GM12878 (cell line): ENCODE measurements around the gene PIM2. TPM values are rescaled to one million over a fixed set of nuclear protein-coding genes. Genes with fewer than 3 reads are reported as not detected.

Experiments used
- ASH2L ChIP-seq: fragments of 300-600, 200-600 bp; sonication (generic); IDR thresholded peaks from 2 replicates; pipeline ENCODE4 v1.6.1; 2017; ENCODE audit warnings: low read depth, mild to moderate bottlenecking, borderline replicate concordance
- BACH1 ChIP-seq: fragments of 450-650 bp; IDR thresholded peaks from 2 replicates; pipeline ENCODE4 v1.6.1; 2017; ENCODE audit warnings: mild to moderate bottlenecking, borderline replicate concordance
- BCLAF1 ChIP-seq: fragments of 450-650 bp; IDR thresholded peaks from 2 replicates; pipeline ENCODE4 v1.6.1; 2017; ENCODE audit warnings: antibody characterized with exemption, mild to moderate bottlenecking, moderate library complexity
- CHD2 ChIP-seq: IDR thresholded peaks from 2 replicates; pipeline ENCODE4 v1.6.1; 2011; ENCODE audit warnings: low read depth, low read length, improper control_type of control experiment, borderline replicate concordance
- FOS ChIP-seq: IDR thresholded peaks from 3 replicates; pipeline ENCODE4 v1.6.1; 2011; ENCODE audit warnings: borderline replicate concordance; ENCODE audit not compliant: insufficient read length; ENCODE audit errors: extremely low read depth
- FOXM1 ChIP-seq: IDR thresholded peaks from 2 replicates; pipeline ENCODE4 v1.6.1; 2012; ENCODE audit warnings: low read depth, mild to moderate bottlenecking, inconsistent platforms, low read length, moderate library complexity
- GABPA ChIP-seq: IDR thresholded peaks from 2 replicates; pipeline ENCODE4 v1.6.1; 2014; ENCODE audit warnings: antibody characterized with exemption, low read depth, mild to moderate bottlenecking, inconsistent platforms
- IRF4 ChIP-seq: IDR thresholded peaks from 2 replicates; pipeline ENCODE4 v1.6.1; 2011; ENCODE audit warnings: low read depth, low read length
- JUNB ChIP-seq: IDR thresholded peaks from 2 replicates; pipeline ENCODE4 v1.6.1; 2016; ENCODE audit warnings: antibody characterized with exemption, mild to moderate bottlenecking
- MLLT1 ChIP-seq: fragments of 450-650 bp; IDR thresholded peaks from 2 replicates; pipeline ENCODE4 v1.6.1; 2016; ENCODE audit warnings: mild to moderate bottlenecking
- NR2C1 ChIP-seq: fragments of 450-650 bp; IDR thresholded peaks from 2 replicates; pipeline ENCODE4 v1.6.1; 2017; ENCODE audit warnings: antibody characterized with exemption, mild to moderate bottlenecking, moderate library complexity
- POU2F2 ChIP-seq: IDR thresholded peaks from 3 replicates; pipeline ENCODE4 v1.6.1; 2011; ENCODE audit warnings: low read depth, mild to moderate bottlenecking, low read length, borderline replicate concordance
- RCOR1 ChIP-seq: conservative IDR thresholded peaks from 2 replicates; pipeline ENCODE4 v1.6.1; 2012; ENCODE audit warnings: low read depth, low read length, improper control_type of control experiment
- SKIL ChIP-seq: fragments of 450-650 bp; IDR thresholded peaks from 2 replicates; pipeline ENCODE4 v1.6.1; 2017; ENCODE audit warnings: mild to moderate bottlenecking, low read depth, inconsistent platforms; ENCODE audit not compliant: poor library complexity, severe bottlenecking
- SP1 ChIP-seq: IDR thresholded peaks from one replicate; pipeline ENCODE4 v1.6.1; 2011; ENCODE audit warnings: low read depth, low read length
- SUZ12 ChIP-seq: fragments of 200-600 bp; sonication (generic); IDR thresholded peaks from one replicate; pipeline ENCODE4 v1.6.1; 2018; ENCODE audit warnings: antibody characterized with exemption, mild to moderate bottlenecking; ENCODE audit not compliant: unreplicated experiment
- YY1 ChIP-seq: IDR thresholded peaks from 2 replicates; pipeline ENCODE4 v1.6.1; 2011; ENCODE audit warnings: low read depth, mild to moderate bottlenecking, low read length
- ZBED1 ChIP-seq: IDR thresholded peaks from 2 replicates; pipeline ENCODE4 v1.6.1; 2016; ENCODE audit warnings: borderline replicate concordance
- ZBTB40 ChIP-seq: fragments of 450-650 bp; IDR thresholded peaks from 2 replicates; pipeline ENCODE4 v1.6.1; 2016; ENCODE audit warnings: mild to moderate bottlenecking, moderate library complexity, borderline replicate concordance
- ZNF622 ChIP-seq: fragments of 450-650 bp; IDR thresholded peaks from 2 replicates; pipeline ENCODE4 v1.6.1; 2017; ENCODE audit warnings: mild to moderate bottlenecking, inconsistent platforms
- polyA plus RNA-seq, 11 experiments: library from polyadenylated mRNA; depleted of rRNA in 4 of 11; unstranded in 6 of 11; stranded (reverse) in 5 of 11; fragments of >200 nt; fragmentation: Nextera tagmentation in 4 of 11; fragmentation: Illumina TruSeq in 1 of 11; extraction: Ambion mirVana in 4 of 11; extraction: Trizol in 1 of 11; gene quantifications; 1 replicate in 1 of 11; 2 replicates in 10 of 11; pipeline versions ENCODE4 v1.2.1 to v1.2.3, GENCODE V29; 2011 to 2016; ENCODE audit warnings: inconsistent platforms in 2 of 11, missing spikeins in 2 of 11, low read depth in 1 of 11
- total RNA-seq, 4 experiments: library from RNA; depleted of rRNA in 3 of 4; stranded (reverse); fragments of >200 nt in 3 of 4; fragmentation: Illumina TruSeq in 1 of 4; extraction: Trizol in 1 of 4; gene quantifications; 2 replicates each; pipeline versions ENCODE4 v1.2.1 to v1.2.3, GENCODE V29; 2013 to 2021

The PIM2 gene
- total and polyA plus RNA-seq, 10 of the 15 experiments (the other 5 are each of a cell fraction or from before 2014, with no cell fraction given): 19.2 to 96.8 (median 32.3) TPM

DNA sequence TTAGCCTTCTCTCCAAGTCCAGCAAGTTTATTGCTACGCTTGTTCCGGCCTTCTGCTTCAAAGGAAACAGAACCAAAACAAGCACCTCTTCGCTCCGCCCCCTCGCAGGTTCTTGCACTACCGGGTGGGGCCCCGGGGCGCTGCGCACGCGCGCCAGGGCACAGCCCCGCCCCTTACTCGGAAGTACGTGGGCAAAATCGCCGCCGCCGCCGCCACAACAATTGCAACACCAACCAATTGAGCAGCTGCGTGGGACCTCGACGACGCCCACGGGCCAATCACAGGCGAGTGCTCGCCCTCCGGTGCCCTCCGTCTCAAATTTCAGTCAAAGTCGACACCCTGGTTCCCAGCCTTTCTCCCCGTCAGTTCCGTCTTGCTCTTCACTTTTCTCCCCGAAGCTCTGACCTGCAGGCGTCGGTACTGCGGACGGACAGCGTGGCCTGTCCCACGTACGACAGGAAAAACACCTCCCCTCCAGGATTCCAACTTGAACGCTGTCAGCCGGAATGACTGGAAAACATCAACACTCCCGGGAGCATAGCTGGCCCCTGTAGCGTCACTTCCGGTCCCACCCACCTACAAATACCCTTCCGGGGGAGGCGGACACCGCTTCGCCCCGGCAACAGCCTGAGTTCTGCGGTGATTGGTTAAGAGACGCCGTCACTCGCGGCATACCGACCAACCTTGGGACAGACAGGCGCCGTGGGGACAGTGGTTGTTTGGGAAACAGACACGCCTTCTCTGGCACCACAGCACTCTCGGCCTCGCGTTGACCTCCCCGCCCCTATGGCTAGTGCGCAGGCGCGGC, 39.2 kb upstream of the PIM2 start (continued):
- no peak for TF ChIP-seq SKIL
- no peak for TF ChIP-seq BCLAF1
- peak; percentile 77 for TF ChIP-seq SP1
- TF ChIP-seq SUZ12: no peak
- TF ChIP-seq BACH1: 0 out of 2 replicates have a peak, but pooled peaks have one; percentile 40
- peak; percentile 88 for TF ChIP-seq NR2C1
- TF ChIP-seq FOS: peak; percentile 42
- no peak for TF ChIP-seq RCOR1
- TF ChIP-seq CHD2: peak; percentile 48; the same call in 1 of the 2 replicates
- TF ChIP-seq ZBED1: no peak
- TF ChIP-seq ZBTB40: peak; percentile 93
- TF ChIP-seq ASH2L: no peak
- TF ChIP-seq JUNB: no peak
- no peak for TF ChIP-seq ZNF622
- no peak for TF ChIP-seq IRF4
- no peak for TF ChIP-seq YY1
- no peak for TF ChIP-seq POU2F2
- TF ChIP-seq GABPA: peak; percentile 90
- TF ChIP-seq MLLT1: peak; percentile 56
- TF ChIP-seq FOXM1: no peak
